GM18951 (cell line): ENCODE measurements around the gene PUS7L.

Experiments
- POLR2A ChIP-seq: IDR thresholded peaks from 4 replicates; pipeline ENCODE4 v1.6.1; 2011; ENCODE audit warnings: mild to moderate bottlenecking; ENCODE audit not compliant: insufficient read length, insufficient read depth; ENCODE audit errors: extremely low read depth
- in situ Hi-C: fragments of 300-500 bp; cut with MboI; formaldehyde crosslinking; loops from one replicate; pipeline ENCODE4 v1.12.0; 2022; ENCODE audit warnings: low sequenced_read_pairs, mixed read lengths, inconsistent platforms; ENCODE audit not compliant: unreplicated experiment

Gene PUS7L

DNA sequence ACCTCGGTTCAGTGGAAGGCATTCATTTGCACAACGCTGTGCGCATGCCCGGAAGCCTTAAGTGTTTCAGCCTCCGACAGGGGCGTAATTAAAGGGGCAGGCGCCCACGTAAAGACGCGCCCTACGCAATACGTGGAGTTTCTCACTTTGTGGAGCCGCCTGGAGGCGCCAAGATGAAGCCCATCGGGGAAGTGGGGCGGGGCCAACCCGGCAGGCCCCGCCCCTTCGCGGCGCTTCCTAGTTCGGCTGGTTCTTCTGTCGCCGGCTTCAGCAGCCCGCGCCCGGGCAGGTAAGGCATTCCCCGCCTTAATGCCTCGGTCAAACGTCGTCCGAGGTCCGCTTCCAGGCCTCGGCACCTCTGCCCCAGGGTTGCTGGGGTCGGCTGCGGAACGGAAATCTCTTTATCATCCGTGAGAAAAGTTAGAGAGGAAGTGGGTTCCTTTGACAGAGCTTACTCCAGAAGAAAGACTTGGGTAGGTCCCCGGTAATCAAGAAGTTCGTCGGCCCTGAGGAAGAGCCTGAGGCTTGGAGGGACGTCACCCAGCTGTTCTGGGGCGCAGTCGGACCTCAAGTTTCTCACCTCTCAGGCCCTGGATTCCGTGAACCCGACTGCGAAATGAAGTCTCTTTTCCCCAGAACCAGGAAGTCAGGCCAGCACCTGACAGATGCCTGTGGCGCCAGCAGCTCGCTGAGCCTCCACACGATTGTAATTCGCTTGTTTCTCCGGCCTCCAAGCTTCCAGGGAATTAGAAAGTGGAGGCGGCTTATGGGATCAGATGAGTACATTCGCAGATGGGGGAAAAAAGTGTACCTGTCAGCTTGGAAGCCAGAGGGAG, at the start of gene PUS7L, which contains the start of gene IRAK4:
TSS of gene PUS7L (minus strand) at position 63 of the 836 bp plus-strand sequence. CDS start 3,545 bp downstream, outside the sequence.
TSS of gene IRAK4 (plus strand) at position 224 of the 836 bp plus-strand sequence. CDS start 9,161 bp downstream, outside the sequence.
- in situ Hi-C loops = no loop called here
- peak; percentile 94 for TF ChIP-seq POLR2A

DNA sequence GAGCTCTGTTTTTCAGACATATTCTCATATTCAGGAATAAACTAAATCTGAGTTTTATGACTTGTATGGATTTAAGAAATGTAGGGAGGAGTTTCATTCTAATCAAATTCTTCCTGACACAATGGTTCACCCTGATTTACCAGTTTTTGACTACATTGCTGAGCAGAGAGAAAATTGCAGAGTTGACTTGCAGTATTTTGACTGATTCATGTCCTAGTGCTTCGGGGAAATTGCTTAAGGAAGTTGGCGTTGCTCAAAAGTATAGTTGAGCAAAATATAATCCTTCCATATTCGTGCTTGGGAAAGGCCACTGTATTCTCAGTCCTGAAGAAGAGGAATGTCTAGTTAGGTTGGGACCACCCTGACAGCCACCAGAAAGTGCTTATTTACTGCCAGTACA, 48.8 kb upstream of the PUS7L start:
- in situ Hi-C loops = no loop called here
- TF ChIP-seq POLR2A = no peak

DNA sequence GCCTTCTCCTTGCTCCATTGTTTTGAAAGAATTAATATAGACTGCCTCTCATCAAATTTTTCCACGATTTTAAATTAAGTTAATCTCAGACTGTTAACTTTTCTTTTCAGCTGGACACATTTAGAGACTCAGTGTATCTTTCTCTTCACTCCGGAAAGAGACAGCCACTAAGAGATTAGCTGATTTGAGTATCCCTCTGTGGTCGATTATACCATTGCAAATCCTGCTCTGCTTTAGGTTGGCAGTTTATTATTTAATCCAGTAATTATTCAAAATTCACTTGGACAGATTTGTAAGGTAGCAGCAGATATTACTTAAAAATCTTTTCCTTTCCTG, 48.1 kb upstream of the PUS7L start:
- no peak for TF ChIP-seq POLR2A
- in situ Hi-C loops = no loop called here

- in situ Hi-C loops = no loop called here
- TF ChIP-seq POLR2A = peak; percentile 91
These were observed 47.5 kb upstream of the PUS7L start, which contains the start of gene TWF1 for GRCh38 chr12:43805860-43806736. TSS of gene TWF1 (minus strand) at chr12:43806317. CDS start at chr12:43806245, 72 bp downstream.

DNA sequence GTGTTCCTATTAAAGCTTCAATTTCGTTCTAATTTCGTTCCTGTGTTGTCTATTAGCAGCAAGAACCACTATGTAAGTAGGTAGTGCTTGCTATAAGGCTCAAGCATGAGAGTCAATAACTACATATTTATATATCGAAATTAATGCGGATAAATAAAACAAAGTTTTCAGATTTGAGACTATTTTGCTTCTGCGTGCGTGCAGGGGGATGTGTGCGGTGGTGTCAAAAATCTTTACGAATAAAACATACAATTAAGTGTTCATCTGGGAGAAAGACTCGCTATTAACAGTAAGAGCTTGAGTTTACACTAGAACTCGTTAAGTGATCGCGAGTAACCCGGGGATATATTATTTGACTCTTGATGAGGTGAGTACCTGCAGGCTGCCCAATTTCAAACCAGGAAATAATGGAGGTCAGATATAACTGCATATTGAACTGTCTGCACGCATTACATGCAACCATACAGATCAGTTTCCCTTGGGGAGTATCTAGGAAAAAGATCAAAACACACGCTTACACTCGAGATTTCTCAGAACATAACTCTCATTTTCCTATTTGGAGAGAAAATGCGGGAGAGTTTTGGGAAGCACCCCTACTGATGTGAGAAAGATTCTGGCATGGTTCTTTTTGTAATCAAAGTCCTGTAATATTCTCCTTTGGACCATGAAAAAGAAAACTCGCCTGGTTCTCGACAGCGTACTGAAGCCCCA, 46.7 kb upstream of the PUS7L start:
- TF ChIP-seq POLR2A = no peak
- in situ Hi-C loops = no loop called here

- in situ Hi-C loops = no loop called here
- TF ChIP-seq POLR2A = no peak
These were observed 39.1 kb upstream of the PUS7L start for GRCh38 chr12:43797561-43798217.

DNA sequence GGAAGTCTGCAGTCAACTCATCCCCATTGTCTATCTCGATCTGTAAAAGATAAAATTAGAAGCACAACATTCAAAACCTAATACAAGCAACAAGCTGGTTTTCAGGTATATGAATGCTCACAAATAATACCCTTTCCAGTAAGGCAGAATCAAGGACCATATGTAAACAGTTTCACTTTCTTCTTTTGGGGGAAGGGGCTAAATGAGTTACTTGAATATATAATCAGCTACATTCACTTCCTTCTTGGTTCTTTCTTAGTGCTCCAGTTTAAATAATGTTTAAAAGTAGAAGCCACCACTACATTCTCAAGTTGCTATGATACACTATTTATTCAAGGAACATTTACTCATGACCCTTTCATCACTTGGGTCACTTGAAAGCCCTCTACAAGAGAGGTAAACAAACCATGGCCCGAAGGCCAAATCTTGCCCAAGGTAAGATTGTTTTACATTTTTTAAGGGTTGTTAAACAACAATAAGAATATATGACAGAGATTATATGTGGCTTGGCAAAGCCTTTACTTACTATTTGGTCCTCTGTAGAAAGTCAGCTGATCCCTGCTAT, 37.2 kb upstream of the PUS7L start:
- TF ChIP-seq POLR2A = no peak

DNA sequence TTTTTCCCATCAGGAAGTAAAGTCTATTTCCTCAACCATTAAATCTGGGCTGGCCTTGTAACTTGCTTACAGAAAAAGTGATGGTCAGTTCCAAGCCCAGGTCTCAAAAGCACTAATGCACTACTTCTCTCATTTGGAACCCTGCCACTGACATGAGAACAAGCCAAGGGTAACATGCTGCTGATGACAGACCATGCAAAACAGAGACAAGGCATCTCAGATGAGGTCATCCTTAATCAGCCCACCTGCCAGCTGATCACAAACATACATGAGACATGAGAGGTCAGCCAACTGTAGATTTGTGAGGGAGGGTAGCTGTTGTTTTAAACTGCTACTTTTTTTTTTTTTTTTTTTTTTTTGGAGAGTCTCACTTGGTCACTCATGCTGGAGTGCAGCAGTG, 31.4 kb upstream of the PUS7L start:
- in situ Hi-C loops = no loop called here

More for the DNA sequence above, 37.2 kb upstream of the PUS7L start:
- in situ Hi-C loops = no loop called here

GRCh38 chr12:43786899-43787693, 28.5 kb upstream of the PUS7L start:
- no peak for TF ChIP-seq POLR2A
- in situ Hi-C loops = no loop called here

More for the DNA sequence above, 31.4 kb upstream of the PUS7L start:
- TF ChIP-seq POLR2A = no peak

DNA sequence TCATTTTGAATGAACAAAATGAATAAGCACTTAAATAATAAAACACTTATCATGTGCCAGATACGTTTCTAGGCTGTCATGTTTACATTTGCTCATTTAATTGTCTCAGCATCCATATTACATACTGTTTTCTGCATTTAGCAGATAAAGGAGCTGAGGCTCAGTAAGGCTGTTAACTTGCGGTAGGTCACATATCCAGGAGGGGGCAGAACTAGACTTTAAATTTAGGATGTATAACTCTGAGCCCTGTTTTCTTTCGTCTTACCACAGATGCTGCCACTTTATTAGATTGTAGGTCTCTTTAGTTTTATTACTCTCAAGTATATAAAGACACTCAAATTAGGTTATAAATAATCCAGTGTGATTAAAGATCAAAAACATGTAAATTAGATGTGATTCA, 17.9 kb upstream of the PUS7L start:
- in situ Hi-C loops = loop anchor here (10.0 kb wide), 1 partner anchor 108 kb away; no protein-coding TSS in a partner anchor

DNA sequence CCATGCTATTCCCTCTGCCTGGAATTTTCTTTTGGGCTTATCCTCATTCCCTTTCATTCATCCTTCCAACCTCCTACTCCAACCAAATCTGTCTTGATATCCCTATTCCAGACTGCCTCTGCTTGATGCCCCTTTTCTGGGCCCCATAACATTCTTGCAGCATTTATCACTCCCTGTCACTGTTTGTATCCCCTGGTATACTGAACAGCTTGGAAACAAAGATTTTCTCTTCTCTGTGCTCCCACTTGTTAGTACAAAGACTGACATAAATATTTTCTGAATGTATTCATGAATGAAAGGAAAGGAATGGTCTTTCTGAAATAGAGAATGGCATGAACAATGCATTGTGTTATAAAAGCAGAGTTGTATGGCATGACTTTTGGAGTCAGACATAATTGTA, 7.7 kb upstream of the PUS7L start:
- in situ Hi-C loops = no loop called here
- TF ChIP-seq POLR2A = no peak

More for the DNA sequence above, 17.9 kb upstream of the PUS7L start:
- no peak for TF ChIP-seq POLR2A
